DOHH2 (cell line): ENCODE results near the gene SLC25A39.
A peak's percentile ranks its signal among the peaks of the same experiment; 100 is the strongest.

Experiments
- H3F3A ChIP-seq: fragments of 200-600 bp; sonication (generic), shearing (Covaris generic); 2 replicates; pipeline ENCODE4 v1.6.0; 2016; ENCODE audit warnings: antibody characterized with exemption, mild to moderate bottlenecking; ENCODE audit not compliant: control insufficient read depth, insufficient read depth
- H3K27ac ChIP-seq: fragments of 200-600 bp; sonication (generic); 2 replicates; pipeline ENCODE4 v1.5.1; 2014; ENCODE audit warnings: low read depth, mild to moderate bottlenecking, low read length, moderate library complexity
- H3K27me3 ChIP-seq: fragments of 200-600 bp; sonication (generic); 2 replicates; pipeline ENCODE4 v1.6.1; 2014; ENCODE audit warnings: mild to moderate bottlenecking, low read length, mixed read lengths; ENCODE audit not compliant: control insufficient read depth
- H3K36me3 ChIP-seq: fragments of 200-600 bp; sonication (generic); 2 replicates; pipeline ENCODE4 v1.6.1; 2014; ENCODE audit warnings: mild to moderate bottlenecking, low read length, moderate library complexity, mixed read lengths; ENCODE audit not compliant: control insufficient read depth
- H3K4me1 ChIP-seq: fragments of 200-600 bp; sonication (generic); 2 replicates; pipeline ENCODE4 v1.6.1; 2014; ENCODE audit warnings: mild to moderate bottlenecking, low read length, mixed read lengths; ENCODE audit not compliant: control insufficient read depth
- H3K4me2 ChIP-seq: fragments of 200-600 bp; sonication (generic); 2 replicates; pipeline ENCODE4 v1.6.0; 2014; ENCODE audit warnings: mild to moderate bottlenecking, low read length, moderate library complexity
- H3K4me3 ChIP-seq: fragments of 200-600 bp; sonication (generic); 2 replicates; pipeline ENCODE4 v1.5.1; 2014; ENCODE audit warnings: mild to moderate bottlenecking, low read length, mixed read lengths
- H3K79me2 ChIP-seq: fragments of 200-600 bp; sonication (generic); 2 replicates; pipeline ENCODE4 v1.6.1; 2014; ENCODE audit warnings: mild to moderate bottlenecking, low read length, mixed read lengths; ENCODE audit not compliant: control insufficient read depth
- H3K9me2 ChIP-seq: fragments of 200-600 bp; sonication (generic); replicated peaks from 2 replicates; pipeline ENCODE4 v1.6.1; 2014; ENCODE audit warnings: mild to moderate bottlenecking, low read length, mixed read lengths; ENCODE audit not compliant: control insufficient read depth
- H3K9me3 ChIP-seq: fragments of 200-600 bp; sonication (generic); 2 replicates; pipeline ENCODE4 v1.6.1; 2014; ENCODE audit warnings: antibody characterized with exemption, low read length, mixed read lengths; ENCODE audit not compliant: control insufficient read depth, insufficient read depth
- H4K20me1 ChIP-seq: fragments of 200-600 bp; sonication (generic); 2 replicates; pipeline ENCODE4 v1.6.0; 2014; ENCODE audit warnings: low read depth, mild to moderate bottlenecking, antibody characterized with exemption, low read length, moderate library complexity; ENCODE audit not compliant: control insufficient read depth, insufficient read depth
- CTCF ChIP-seq: fragments of 200-600 bp; sonication (generic); IDR thresholded peaks from one replicate; pipeline ENCODE4 v1.5.1; 2014; ENCODE audit warnings: antibody characterized with exemption, mild to moderate bottlenecking, low read depth, low read length; ENCODE audit not compliant: poor library complexity, severe bottlenecking
- EZH2phosphoT487 ChIP-seq: fragments of 200-600 bp; sonication (generic); IDR thresholded peaks from 2 replicates; pipeline ENCODE4 v1.6.1; 2017; ENCODE audit warnings: borderline replicate concordance, mild to moderate bottlenecking, antibody characterized with exemption, low read length, moderate library complexity, mixed read lengths

The SLC25A39 gene

GRCh38 chr17:44327715-44328449 lies 3.3 kb upstream of the SLC25A39 start:
- Histone ChIP-seq H3K9me3 (no peaks in the 10 kb centered on the region), H3K4me3 (peak overlapping the region; percentile 48), H3K4me1 (peaks cover 70% of the 10 kb centered on the region), H3F3A (peaks cover 26% of the 10 kb centered on the region), H4K20me1 (no peaks in the 10 kb centered on the region), H3K27ac (peak overlapping the region; percentile 83), H3K27me3 (no peaks in the 10 kb centered on the region), H3K79me2 (peaks cover 33% of the 10 kb centered on the region), H3K9me2 (no peaks in the 10 kb centered on the region), H3K36me3 (peaks cover 9% of the 10 kb centered on the region), H3K4me2 (peak overlapping the region; percentile 79)
- no peak for TF ChIP-seq CTCF
- no peak for TF ChIP-seq EZH2phosphoT487

- peaks cover 62% of the 10 kb centered on the region for H3K4me1 ChIP-seq
- no peaks in the 10 kb centered on the region for H4K20me1 ChIP-seq
- no peaks in the 10 kb centered on the region for H3K9me2 ChIP-seq
- H3F3A ChIP-seq = peaks cover 26% of the 10 kb centered on the region
- no peaks in the 10 kb centered on the region for H3K9me3 ChIP-seq
- peak overlapping the region; percentile 66 for H3K4me2 ChIP-seq
- H3K79me2 ChIP-seq = peaks cover 40% of the 10 kb centered on the region
- peaks cover 16% of the 10 kb centered on the region for H3K36me3 ChIP-seq
- H3K27me3 ChIP-seq = no peaks in the 10 kb centered on the region
- TF ChIP-seq CTCF = no peak
- TF ChIP-seq EZH2phosphoT487 = no peak
- peak overlapping the region; percentile 52 for H3K27ac ChIP-seq
- peak overlapping the region; percentile 65 for H3K4me3 ChIP-seq
Measured at GRCh38 chr17:44326861-44327444, 2.3 kb upstream of the SLC25A39 start.

- no peaks in the 10 kb centered on the region for H3K9me2 ChIP-seq
- H3F3A ChIP-seq = peaks cover 22% of the 10 kb centered on the region
- H4K20me1 ChIP-seq = no peaks in the 10 kb centered on the region
- H3K27me3 ChIP-seq = no peaks in the 10 kb centered on the region
- no peaks in the 10 kb centered on the region for H3K9me3 ChIP-seq
- H3K36me3 ChIP-seq = peaks cover 43% of the 10 kb centered on the region
- peak overlapping the region; percentile 78 for H3K4me3 ChIP-seq
- peak overlapping the region; percentile 84 for H3K4me2 ChIP-seq
- peak overlapping the region; percentile 23; the same call in 1 of the 2 replicates for H3K27ac ChIP-seq
- H3K79me2 ChIP-seq = peaks cover 40% of the 10 kb centered on the region
- no peak for TF ChIP-seq CTCF
- TF ChIP-seq EZH2phosphoT487 = no peak
- H3K4me1 ChIP-seq = peaks cover 46% of the 10 kb centered on the region
Measured at GRCh38 chr17:44324092-44324570, 492 bp downstream of the SLC25A39 start.
